HepG2 (cell line): ENCODE results near the gene NECTIN3. TPM values are rescaled to one million over a fixed set of nuclear protein-coding genes. Genes with fewer than 3 reads are reported as not detected.

Experiments
- ATAC-seq: fragments of 200-7000 bp; cut with Tn5 transposase; 3 replicates; pipeline ENCODE4 v1.9.1; 2020; ENCODE audit warnings: mild to moderate bottlenecking, moderate library complexity
- BruUV-seq: library from RNA; stranded (reverse); fragments of 400-500 nt; replicated peaks from 2 replicates; lab custom pipeline; 2021; lab: Mats Ljungman, UMichigan
- CTCF ChIA-PET: fragments of 300-600 bp; formaldehyde crosslinking; extraction: SDS; loops from one replicate; lab custom pipeline; 2021; ENCODE audit warnings: low total read pairs, inconsistent platforms, low intra/inter-chr PET ratio; lab: Yijun Ruan, JAX
- POLR2A ChIA-PET: fragments of 350-600 bp; sonication (Branson Sonifier 250); formaldehyde crosslinking; loops from one replicate; lab custom pipeline; 2020; ENCODE audit warnings: antibody characterized with exemption, inconsistent platforms; lab: Yijun Ruan, JAX
- DNase-seq: peaks from one replicate; pipeline ENCODE4 v3.0.0-alpha.2; 2015; ENCODE audit warnings: low spot score
- FAIRE-seq: peaks from 3 replicates; lab custom pipeline; 2011; peaks lifted over from hg19 to GRCh38; lab: Jason Lieb, UNC
- H2AFZ ChIP-seq: one replicate; pipeline ENCODE4 v1.6.1; 2011; ENCODE audit warnings: low read length, inconsistent platforms
- H3K27ac ChIP-seq: fragments of 300-600 bp; 3 replicates; pipeline ENCODE4 v1.8.0; 2011; ENCODE audit warnings: mixed run types, mild to moderate bottlenecking, mixed read lengths, low read length, inconsistent platforms; ENCODE audit not compliant: insufficient read depth; ENCODE audit errors: extremely low read length
- H3K27me3 ChIP-seq, 2 experiments: fragments of 200-600 bp in 1 of 2; 2 replicates in 1 of 2; 3 replicates in 1 of 2; pipeline versions ENCODE4 v1.6.0 to v1.8.0; 2011; ENCODE audit warnings: low read length in 2 of 2, mild to moderate bottlenecking in 2 of 2, moderate library complexity in 2 of 2, inconsistent platforms in 1 of 2; ENCODE audit not compliant: insufficient read depth in 2 of 2, control insufficient read depth in 1 of 2
- H3K36me3 ChIP-seq, 2 experiments: fragments of 200-600 bp in 1 of 2; replicated peaks in 1 of 2; 2 replicates in 1 of 2; 3 replicates in 1 of 2; pipeline versions ENCODE4 v1.5.1 to v1.8.0; 2011; ENCODE audit warnings: low read length in 2 of 2, inconsistent platforms in 1 of 2; ENCODE audit not compliant: insufficient read depth in 2 of 2, control insufficient read depth in 1 of 2
- H3K4me1 ChIP-seq: 2 replicates; pipeline ENCODE4 v1.5.1; 2012; ENCODE audit warnings: low read length, inconsistent platforms; ENCODE audit not compliant: insufficient read depth
- H3K4me2 ChIP-seq: 2 replicates; pipeline ENCODE4 v1.6.0; 2011; ENCODE audit warnings: low read depth, low read length, inconsistent platforms
- H3K4me3 ChIP-seq, 3 experiments: fragments of 200-600 bp in 1 of 3; sonication (generic), shearing (Covaris generic) in 1 of 3; replicated peaks in 1 of 3; 2 replicates each; pipeline ENCODE4 v1.5.1; 2011 to 2016; ENCODE audit warnings: low read length in 3 of 3, inconsistent platforms in 2 of 3, low read depth in 2 of 3, mild to moderate bottlenecking in 2 of 3, control low read depth in 1 of 3, mixed read lengths in 1 of 3; ENCODE audit not compliant: insufficient read depth in 1 of 3
- H3K79me2 ChIP-seq: one replicate; pipeline ENCODE4 v1.6.1; 2011; ENCODE audit warnings: low read length, inconsistent platforms; ENCODE audit not compliant: insufficient read depth
- H3K9ac ChIP-seq: 2 replicates; pipeline ENCODE4 v1.6.0; 2011; ENCODE audit warnings: mild to moderate bottlenecking, low read depth, low read length, inconsistent platforms; ENCODE audit not compliant: insufficient read depth
- H3K9me3 ChIP-seq: 2 replicates; pipeline ENCODE4 v1.5.1; 2012; ENCODE audit warnings: mild to moderate bottlenecking, low read length
- H4K20me1 ChIP-seq: 2 replicates; pipeline ENCODE4 v1.6.0; 2011; ENCODE audit warnings: inconsistent platforms, mild to moderate bottlenecking, low read length, moderate library complexity; ENCODE audit not compliant: insufficient read depth
- CHD4 ChIP-seq: fragments of 200-600 bp; sonication (generic); IDR thresholded peaks from 2 replicates; pipeline ENCODE4 v1.7.0; 2017; ENCODE audit warnings: mild to moderate bottlenecking, low read length, borderline replicate concordance
- HMG20A ChIP-seq: IDR thresholded peaks from 2 replicates; pipeline ENCODE4 v1.6.1; 2016; ENCODE audit warnings: borderline replicate concordance
- IKZF4 ChIP-seq: sonication (generic); formaldehyde crosslinking; IDR thresholded peaks from 2 replicates; pipeline ENCODE4 v1.5.1; 2020; ENCODE audit warnings: borderline replicate concordance, mild to moderate bottlenecking, low read depth, missing genetic modification reagents; ENCODE audit errors: not compliant biosample characterization
- LCORL ChIP-seq, 2 experiments: fragments of 450-650 bp in 1 of 2; sonication (generic) in 1 of 2; formaldehyde crosslinking in 1 of 2; IDR thresholded peaks; 2 replicates each; pipeline versions ENCODE4 v1.5.0 to v1.6.1; 2017 to 2020; ENCODE audit warnings: antibody characterized with exemption in 1 of 2, missing genetic modification reagents in 1 of 2
- REXO4 ChIP-seq: sonication (generic); formaldehyde crosslinking; IDR thresholded peaks from 2 replicates; pipeline ENCODE4 v1.8.0; 2022; ENCODE audit warnings: missing genetic modification reagents, mild to moderate bottlenecking, borderline replicate concordance
- SALL2 ChIP-seq: sonication (generic); formaldehyde crosslinking; IDR thresholded peaks from 2 replicates; pipeline ENCODE4 v1.8.1; 2023; ENCODE audit warnings: mild to moderate bottlenecking, missing genetic modification reagents, inconsistent platforms
- TBP ChIP-seq: sonication (generic); formaldehyde crosslinking; IDR thresholded peaks from 2 replicates; pipeline ENCODE4 v1.5.0; 2020; ENCODE audit warnings: missing genetic modification reagents
- ZNF24 ChIP-seq: fragments of 450-650 bp; IDR thresholded peaks from 2 replicates; pipeline ENCODE4 v1.6.1; 2017; ENCODE audit warnings: antibody characterized with exemption, mild to moderate bottlenecking
- ZNF569 ChIP-seq: sonication (generic); formaldehyde crosslinking; IDR thresholded peaks from 2 replicates; pipeline ENCODE4 v1.5.0; 2020; ENCODE audit warnings: mild to moderate bottlenecking, missing genetic modification reagents, moderate library complexity, borderline replicate concordance
- ZNF670 ChIP-seq: sonication (generic); formaldehyde crosslinking; IDR thresholded peaks from 2 replicates; pipeline ENCODE4 v1.8.0; 2022; ENCODE audit warnings: mild to moderate bottlenecking, missing genetic modification reagents, borderline replicate concordance
- ZNF709 ChIP-seq: sonication (generic); formaldehyde crosslinking; IDR thresholded peaks from 2 replicates; pipeline ENCODE4 v1.5.0; 2020; ENCODE audit warnings: mild to moderate bottlenecking, missing genetic modification reagents
- ZNF746 ChIP-seq: sonication (generic); formaldehyde crosslinking; IDR thresholded peaks from 2 replicates; pipeline ENCODE4 v1.8.0; 2022; ENCODE audit warnings: mild to moderate bottlenecking, missing genetic modification reagents
- ZNF749 ChIP-seq: sonication (generic); formaldehyde crosslinking; IDR thresholded peaks from 2 replicates; pipeline ENCODE4 v1.8.0; 2022; ENCODE audit warnings: mild to moderate bottlenecking, missing genetic modification reagents, moderate library complexity, borderline replicate concordance
- WGBS: methylation state at CpG from one replicate; pipeline ENCODE4 v1.1.6; 2017; ENCODE audit warnings: low lambda C conversion rate; 5-methylcytosine and 5-hydroxymethylcytosine counted together
- in situ Hi-C: cut with HindIII; loops from 2 replicates; pipeline ENCODE4 v1.10.0; 2017; ENCODE audit warnings: low pct_unique_long_range_greater_than_20kb; ENCODE audit not compliant: extremely low pct_ligation_motif_present
- intact Hi-C: fragments of 100-400 bp; cut with micrococcal nuclease; formaldehyde crosslinking; loops from one replicate; pipeline ENCODE4 v1.10.0; 2022; ENCODE audit not compliant: unreplicated experiment
- polyA plus RNA-seq, 8 experiments: library from polyadenylated mRNA; depleted of rRNA in 3 of 8; stranded (reverse) in 7 of 8; unstranded in 1 of 8; fragments of >200 nt; fragmentation: Illumina TruSeq in 4 of 8; extraction: Trizol in 4 of 8; gene quantifications; 2 replicates each; pipeline versions ENCODE4 v1.2.1 to v1.2.3, GENCODE V29; 2011 to 2016; ENCODE audit warnings: low read depth in 4 of 8, missing spikeins in 1 of 8, mixed read lengths in 1 of 8; ENCODE audit not compliant: insufficient read depth in 1 of 8
- total RNA-seq, 5 experiments: library from RNA; depleted of rRNA; stranded (reverse); fragments of >200 nt; fragmentation: Illumina TruSeq; extraction: Trizol; gene quantifications; 2 replicates each; pipeline ENCODE4 v1.2.3, GENCODE V29; 2016; ENCODE audit warnings: low read depth in 1 of 5
- TF ChIP-seq, protein P1 (sequence below): sonication (generic); formaldehyde crosslinking; IDR thresholded peaks from 2 replicates; pipeline ENCODE4 v1.8.0; 2022; ENCODE audit warnings: low read depth, missing genetic modification reagents
- TF ChIP-seq, protein P2 (sequence below): IDR thresholded peaks from 2 replicates; pipeline ENCODE4 v1.6.1; 2016; ENCODE audit warnings: control low read depth
- TF ChIP-seq, protein P3 (sequence below): sonication (generic); formaldehyde crosslinking; IDR thresholded peaks from 2 replicates; pipeline ENCODE4 v1.4.0; 2020; ENCODE audit warnings: mild to moderate bottlenecking, missing genetic modification reagents
- TF ChIP-seq, protein P4 (sequence below): sonication (generic); formaldehyde crosslinking; IDR thresholded peaks from 2 replicates; pipeline ENCODE4 v1.5.1; 2020; ENCODE audit warnings: missing genetic modification reagents, mild to moderate bottlenecking, borderline replicate concordance

NECTIN3 gene
- total and polyA plus RNA-seq, 2 of the 13 experiments (the other 11 are each of a cell fraction or from before 2014, with no cell fraction given): 10.4 to 45.1 TPM

DNA sequence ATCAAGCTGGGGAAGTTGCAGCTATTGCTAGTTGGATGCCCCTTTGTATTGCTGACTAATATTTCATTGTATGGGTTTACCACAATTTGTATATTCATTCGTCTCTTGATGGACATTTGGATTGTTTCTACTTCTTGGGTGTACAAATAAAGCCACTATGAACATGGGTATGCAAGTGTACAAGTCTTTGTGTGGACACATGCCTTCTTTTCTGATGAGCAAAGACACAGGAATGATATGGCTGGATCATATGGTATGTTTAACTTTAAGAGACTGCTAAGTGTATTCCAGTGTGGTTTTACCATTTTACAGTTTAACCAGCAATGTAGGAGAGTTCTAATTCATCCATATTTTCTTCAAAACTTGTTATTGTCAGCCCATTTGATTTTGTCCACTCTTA, 32.2 kb downstream of the NECTIN3 start:
- ATAC-seq (no peak), FAIRE-seq (no peak), DNase-seq (no peak)
- POLR2A ChIA-PET: no interaction called here
- H3K79me2 ChIP-seq: peaks cover 62% of the 10 kb centered on the region
- H3K9me3 ChIP-seq: no peaks in the 10 kb centered on the region
- WGBS: 100% methylated on average over 1 of the region's 1 CpG
- H3K4me2 ChIP-seq: no peak overlapping the region
- no TSS peak for BruUV-seq
- H3K9ac ChIP-seq: no peak overlapping the region
- H4K20me1 ChIP-seq: peaks cover 4% of the 10 kb centered on the region; the same call in 1 of the 2 replicates
- H3K4me3 ChIP-seq: no peak overlapping the region
- CTCF ChIA-PET: no interaction called here
- H3K4me1 ChIP-seq: peaks cover 16% of the 10 kb centered on the region
- H3K27me3 ChIP-seq: no peaks in the 10 kb centered on the region
- no peak for TF ChIP-seq ZNF569 (CRISPR knock-in tag)
- no peak for TF ChIP-seq LCORL (IDR thresholded peaks at IDR 0.05)
- TF ChIP-seq LCORL (CRISPR knock-in tag; IDR thresholded peaks at IDR 0.05): no peak
- no peak for TF ChIP-seq IKZF4 (CRISPR knock-in tag)
- no peak for TF ChIP-seq ZNF709
- TF ChIP-seq ZNF749 (CRISPR knock-in tag): no peak
- TF ChIP-seq ZNF670: no peak
- TF ChIP-seq ZNF24: no peak
- TF ChIP-seq, protein P1, sequence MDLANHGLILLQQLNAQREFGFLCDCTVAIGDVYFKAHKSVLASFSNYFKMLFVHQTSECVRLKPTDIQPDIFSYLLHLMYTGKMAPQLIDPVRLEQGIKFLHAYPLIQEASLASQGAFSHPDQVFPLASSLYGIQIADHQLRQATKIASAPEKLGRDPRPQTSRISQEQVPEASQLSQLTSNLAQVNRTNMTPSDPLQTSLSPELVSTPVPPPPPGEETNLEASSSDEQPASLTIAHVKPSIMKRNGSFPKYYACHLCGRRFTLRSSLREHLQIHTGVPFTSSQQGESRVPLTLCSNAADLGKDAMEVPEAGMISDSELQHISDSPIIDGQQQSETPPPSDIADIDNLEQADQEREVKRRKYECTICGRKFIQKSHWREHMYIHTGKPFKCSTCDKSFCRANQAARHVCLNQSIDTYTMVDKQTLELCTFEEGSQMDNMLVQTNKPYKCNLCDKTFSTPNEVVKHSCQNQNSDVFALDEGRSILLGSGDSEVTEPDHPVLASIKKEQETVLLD: no peak
- TF ChIP-seq REXO4: no peak
- TF ChIP-seq, protein P2, sequence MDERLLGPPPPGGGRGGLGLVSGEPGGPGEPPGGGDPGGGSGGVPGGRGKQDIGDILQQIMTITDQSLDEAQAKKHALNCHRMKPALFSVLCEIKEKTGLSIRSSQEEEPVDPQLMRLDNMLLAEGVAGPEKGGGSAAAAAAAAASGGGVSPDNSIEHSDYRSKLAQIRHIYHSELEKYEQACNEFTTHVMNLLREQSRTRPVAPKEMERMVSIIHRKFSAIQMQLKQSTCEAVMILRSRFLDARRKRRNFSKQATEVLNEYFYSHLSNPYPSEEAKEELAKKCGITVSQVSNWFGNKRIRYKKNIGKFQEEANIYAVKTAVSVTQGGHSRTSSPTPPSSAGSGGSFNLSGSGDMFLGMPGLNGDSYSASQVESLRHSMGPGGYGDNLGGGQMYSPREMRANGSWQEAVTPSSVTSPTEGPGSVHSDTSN (CRISPR knock-in tag): no peak
- TF ChIP-seq CHD4: no peak
- TF ChIP-seq, protein P3, sequence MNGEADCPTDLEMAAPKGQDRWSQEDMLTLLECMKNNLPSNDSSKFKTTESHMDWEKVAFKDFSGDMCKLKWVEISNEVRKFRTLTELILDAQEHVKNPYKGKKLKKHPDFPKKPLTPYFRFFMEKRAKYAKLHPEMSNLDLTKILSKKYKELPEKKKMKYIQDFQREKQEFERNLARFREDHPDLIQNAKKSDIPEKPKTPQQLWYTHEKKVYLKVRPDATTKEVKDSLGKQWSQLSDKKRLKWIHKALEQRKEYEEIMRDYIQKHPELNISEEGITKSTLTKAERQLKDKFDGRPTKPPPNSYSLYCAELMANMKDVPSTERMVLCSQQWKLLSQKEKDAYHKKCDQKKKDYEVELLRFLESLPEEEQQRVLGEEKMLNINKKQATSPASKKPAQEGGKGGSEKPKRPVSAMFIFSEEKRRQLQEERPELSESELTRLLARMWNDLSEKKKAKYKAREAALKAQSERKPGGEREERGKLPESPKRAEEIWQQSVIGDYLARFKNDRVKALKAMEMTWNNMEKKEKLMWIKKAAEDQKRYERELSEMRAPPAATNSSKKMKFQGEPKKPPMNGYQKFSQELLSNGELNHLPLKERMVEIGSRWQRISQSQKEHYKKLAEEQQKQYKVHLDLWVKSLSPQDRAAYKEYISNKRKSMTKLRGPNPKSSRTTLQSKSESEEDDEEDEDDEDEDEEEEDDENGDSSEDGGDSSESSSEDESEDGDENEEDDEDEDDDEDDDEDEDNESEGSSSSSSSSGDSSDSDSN (CRISPR knock-in tag): no peak
- TF ChIP-seq HMG20A: no peak
- no peak for TF ChIP-seq TBP (CRISPR knock-in tag)
- TF ChIP-seq, protein P4, sequence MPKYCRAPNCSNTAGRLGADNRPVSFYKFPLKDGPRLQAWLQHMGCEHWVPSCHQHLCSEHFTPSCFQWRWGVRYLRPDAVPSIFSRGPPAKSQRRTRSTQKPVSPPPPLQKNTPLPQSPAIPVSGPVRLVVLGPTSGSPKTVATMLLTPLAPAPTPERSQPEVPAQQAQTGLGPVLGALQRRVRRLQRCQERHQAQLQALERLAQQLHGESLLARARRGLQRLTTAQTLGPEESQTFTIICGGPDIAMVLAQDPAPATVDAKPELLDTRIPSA (CRISPR knock-in tag): no peak
- TF ChIP-seq ZNF746 (CRISPR knock-in tag): no peak
- no peak for TF ChIP-seq SALL2
- intact Hi-C loops: no loop called here
- no peak overlapping the region for H2AFZ ChIP-seq
- in situ Hi-C loops: no loop called here
- H3K36me3 ChIP-seq: no peaks in the 10 kb centered on the region
- H3K27ac ChIP-seq: no peak overlapping the region
